Measurements from ENCODE around the gene ARHGAP26. TPM values are rescaled to one million over a fixed set of nuclear protein-coding genes. Genes with fewer than 3 reads are reported as not detected.

Gene ARHGAP26
- total and polyA plus RNA-seq, 2 of the 4 experiments (the other 2 are of a cell fraction) = 0.54 to 0.56 TPM

- Histone ChIP-seq H3K4me3 (ENCODE audit: insufficient read depth, low read depth, low read length) (no peak overlapping the region), H3K4me2 (ENCODE audit: low read depth, low read length) (no peak overlapping the region), H3K27me3 (ENCODE audit: control insufficient read depth, insufficient read depth, low read length) (no peaks in the 10 kb centered on the region), H3K9ac (ENCODE audit: low read depth, low read length) (no peak overlapping the region), H3K14ac (replicated peaks; ENCODE audit: low read depth, low read length) (no peak overlapping the region; the same call in 1 of the 2 replicates), H2AFZ (replicated peaks; ENCODE audit: low read length, poor library complexity) (no peak overlapping the region), H3K9me1 (ENCODE audit: insufficient read depth, low read length) (0 out of 2 replicates have a peak, but pooled peaks cover 3% of the 10 kb centered on the region), H3K27ac (ENCODE audit: insufficient read depth, low read length) (no peak overlapping the region), H3K79me1 (ENCODE audit: low read depth in 1 of 2, low read length in 2 of 2) (no peaks in the 10 kb centered on the region), H4K5ac (ENCODE audit: low read depth, low read length) (no peak overlapping the region), H3K4ac (ENCODE audit: low read depth, low read length) (peak overlapping the region; percentile 19; the same call in 1 of the 2 replicates), H4K91ac (ENCODE audit: insufficient read depth, low read depth, low read length) (no peak overlapping the region), H2BK15ac (ENCODE audit: low read depth, low read length) (peak overlapping the region; percentile 73; the same call in 1 of the 3 replicates), H3K9me3 (ENCODE audit: control insufficient read depth, insufficient read depth, low read length) (no peaks in the 10 kb centered on the region), H4K20me1 (ENCODE audit: insufficient read depth, low read length) (no peaks in the 10 kb centered on the region), H3K23ac (ENCODE audit: low read depth, low read length) (no peak overlapping the region), H3K4me1 (ENCODE audit: control insufficient read depth, insufficient read depth, low read length) (peaks cover 7% of the 10 kb centered on the region), H2BK20ac (ENCODE audit: low read depth, low read length) (peak overlapping the region; percentile 21; the same call in 1 of the 2 replicates), H3K56ac (ENCODE audit: extremely low read depth, insufficient read depth, low read length) (no peak overlapping the region), H3K36me3 (ENCODE audit: control insufficient read depth, insufficient read depth, low read length) (no peaks in the 10 kb centered on the region), H4K8ac (ENCODE audit: low read depth in 2 of 2, low read length in 2 of 2) (no peak overlapping the region; a peak in 1 of 4 replicates), H2AK5ac (ENCODE audit: low read depth, low read length) (peak overlapping the region; percentile 77; the same call in 1 of the 2 replicates), H2BK120ac (ENCODE audit: low read depth, low read length) (peak overlapping the region; percentile 62; the same call in 1 of the 2 replicates), H3K18ac (ENCODE audit: low read depth, low read length) (no peak overlapping the region), H2BK5ac (ENCODE audit: low read depth, low read length, poor library complexity, severe bottlenecking) (no peak overlapping the region), H2AK9ac (replicated peaks; ENCODE audit: low read depth, low read length, poor library complexity) (no peak overlapping the region)
- in situ Hi-C loops (cut with MboI; ENCODE audit: low sequenced_read_pairs) = loop anchor here (10.0 to 25.0 kb wide), 2 partner anchors 482 to 1240 kb away; partner anchors contain the start of genes KCTD16, NR3C1 and YIPF5
- peak; percentile 64 for ATAC-seq (ENCODE audit: low read depth)
- BruUV-seq (replicated peaks) = no TSS peak
- intact Hi-C loops (cut with micrococcal nuclease) = loop anchor here (2.0 to 10.0 kb wide), 4 partner anchors 86 to 1250 kb away; partner anchors contain the start of genes KCTD16 and YIPF5
- ChIA-PET POLR2A (ENCODE audit: unreplicated experiment) (no interaction called here), CTCF (interaction anchor here (0.6 to 1.9 kb wide), 6 partner anchors 39 to 474 kb away, joined by 3 to 5 read pairs (median 3); no protein-coding TSS in a partner anchor)
- no CpG with 5 or more reads among the region's 1 CpG for WGBS, 2 experiments (ENCODE audit: extremely low coverage in 2 of 2, insufficient read length in 1 of 2)
- dilution Hi-C loops (cut with HindIII; ENCODE audit: low sequenced_read_pairs, unreplicated experiment) = no loop called here
- peak; percentile 77 for DNase-seq
- TF ChIP-seq FOS (IDR thresholded peaks at IDR 0.05; ENCODE audit: low read depth, low read length) (no peak), BHLHE40 (IDR thresholded peaks at IDR 0.05; ENCODE audit: low read depth, low read length) (no peak), MXI1 (IDR thresholded peaks at IDR 0.05; ENCODE audit: borderline replicate concordance, low read depth, low read length) (no peak), RCOR1 (IDR thresholded peaks at IDR 0.05; ENCODE audit: insufficient replicate concordance, low read length) (no peak), USF2 (IDR thresholded peaks at IDR 0.05; ENCODE audit: low read depth, low read length) (no peak), MAZ (IDR thresholded peaks at IDR 0.05; ENCODE audit: borderline replicate concordance, low read depth, low read length) (no peak), POLR2A (IDR thresholded peaks at IDR 0.05; ENCODE audit: low read depth, low read length) (no peak), CEBPB (IDR thresholded peaks at IDR 0.05; ENCODE audit: low read depth, low read length) (no peak), RAD21 (IDR thresholded peaks at IDR 0.05; ENCODE audit: low read length) (peak; percentile 64), SMC3 (IDR thresholded peaks at IDR 0.05; ENCODE audit: low read depth, low read length) (peak; percentile 43; the same call in 1 of the 2 replicates), NFE2L2 (IDR thresholded peaks at IDR 0.05; ENCODE audit: low read depth, low read length) (no peak), RFX5 (IDR thresholded peaks at IDR 0.05; ENCODE audit: low read depth, low read length) (no peak), CTCF (conservative IDR thresholded peaks at IDR 0.05; ENCODE audit: low read depth, low read length) (peak; percentile 50), CHD1 (IDR thresholded peaks at IDR 0.05; ENCODE audit: low read depth, low read length) (no peak)
Measured at GRCh38 chr5:142922223-142922952, 152.2 kb downstream of the ARHGAP26 start.
